HuH-7 (cell line): ENCODE results near the gene TNIP2.

Experiments used
- DNase-seq: peaks from one replicate; pipeline ENCODE4 v3.0.0; 2011; ENCODE audit warnings: low spot score

TNIP2 gene

DNA sequence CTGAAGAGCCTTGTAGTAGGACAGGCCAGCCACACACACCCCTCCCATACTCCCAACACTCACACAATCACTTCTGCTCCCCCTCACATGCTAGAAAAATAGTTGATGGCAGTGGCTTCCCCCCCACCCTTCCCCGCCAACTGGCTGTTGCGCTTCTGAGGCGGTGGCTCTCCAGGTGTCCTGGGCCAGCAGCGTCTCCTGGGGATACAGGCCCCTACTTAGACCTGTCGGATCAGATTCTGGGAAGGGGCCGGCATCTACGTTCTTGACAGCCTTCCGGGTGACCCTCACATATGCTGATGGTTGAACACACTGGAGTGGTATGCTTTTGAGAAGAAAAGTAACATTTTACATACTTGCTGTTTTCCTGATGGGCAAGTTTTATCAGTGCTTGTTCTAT, 39.9 kb downstream of the TNIP2 start:
- DNase-seq: no peak

DNA sequence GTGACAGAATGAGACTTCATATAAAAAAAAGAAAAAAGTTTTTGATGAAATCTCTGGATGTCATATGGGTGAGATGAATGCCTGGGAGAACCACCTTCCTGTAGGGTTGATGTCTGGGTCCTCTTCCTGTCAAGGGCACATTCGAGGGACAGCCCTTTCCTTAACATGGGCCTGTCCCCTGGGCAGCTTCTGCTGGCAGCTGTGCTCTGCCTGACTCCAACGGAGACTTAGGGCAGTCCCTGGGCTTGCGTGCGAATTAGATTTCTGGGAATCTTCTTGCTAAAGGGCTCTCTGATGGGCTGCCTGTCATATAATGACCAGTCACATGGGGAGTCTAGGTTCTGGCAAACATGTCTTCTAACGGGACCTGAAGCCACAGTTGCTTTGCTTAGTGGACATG, 40.7 kb downstream of the TNIP2 start:
- no peak for DNase-seq

DNA sequence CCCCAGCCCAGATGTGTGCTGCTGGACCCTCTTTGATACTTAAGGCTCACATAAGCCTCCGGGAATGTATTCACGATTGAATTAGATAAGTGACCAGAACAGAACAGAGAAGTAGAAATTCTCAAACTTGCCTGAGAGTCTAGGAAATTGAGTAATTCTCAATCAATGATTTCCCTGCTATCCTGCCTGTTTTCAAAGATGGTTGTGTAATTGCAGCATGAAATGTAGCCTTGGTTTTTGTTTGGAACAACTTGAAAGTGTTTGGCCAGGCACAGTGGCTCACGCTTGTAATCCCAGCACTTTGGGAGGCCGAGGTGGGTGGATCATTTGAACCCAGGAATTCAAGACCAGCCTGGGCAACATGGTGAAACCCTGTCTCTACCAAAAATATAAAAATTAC, 41.2 kb downstream of the TNIP2 start:
- DNase-seq: no peak

DNA sequence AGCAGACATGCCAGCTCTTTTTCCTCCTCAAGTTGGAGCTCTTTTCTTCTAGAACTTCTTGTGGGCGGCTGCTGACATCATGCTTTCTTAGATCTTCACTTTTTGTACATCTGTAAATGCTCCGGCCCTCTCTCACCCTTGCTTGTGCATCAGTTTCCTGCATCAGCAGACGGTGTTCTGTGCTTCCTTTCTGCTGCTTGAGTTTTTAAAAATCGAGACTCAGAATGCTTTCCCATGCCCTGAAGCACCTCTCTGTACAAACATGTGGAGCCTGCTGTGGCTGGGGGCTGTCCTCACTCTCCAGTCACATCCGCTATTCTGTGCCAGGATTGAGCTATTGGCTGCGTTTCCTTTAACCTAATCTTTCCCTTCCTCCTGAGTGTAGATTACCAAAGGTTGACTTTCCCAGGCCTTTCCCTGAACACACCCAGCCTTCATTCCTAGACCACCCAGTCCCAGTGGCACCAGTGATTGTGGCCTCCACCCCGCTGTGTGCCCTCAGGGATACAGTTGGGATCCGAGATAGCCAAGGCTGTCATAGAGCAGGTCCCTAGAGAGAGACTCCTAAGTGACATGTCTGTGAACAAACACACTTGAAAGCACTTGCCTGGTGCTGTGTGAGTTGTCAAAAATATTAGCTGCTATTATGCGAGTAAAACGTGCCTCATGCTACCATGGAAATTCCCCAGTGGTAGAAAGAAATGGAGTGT, 41.9 kb downstream of the TNIP2 start:
- no peak for DNase-seq

DNA sequence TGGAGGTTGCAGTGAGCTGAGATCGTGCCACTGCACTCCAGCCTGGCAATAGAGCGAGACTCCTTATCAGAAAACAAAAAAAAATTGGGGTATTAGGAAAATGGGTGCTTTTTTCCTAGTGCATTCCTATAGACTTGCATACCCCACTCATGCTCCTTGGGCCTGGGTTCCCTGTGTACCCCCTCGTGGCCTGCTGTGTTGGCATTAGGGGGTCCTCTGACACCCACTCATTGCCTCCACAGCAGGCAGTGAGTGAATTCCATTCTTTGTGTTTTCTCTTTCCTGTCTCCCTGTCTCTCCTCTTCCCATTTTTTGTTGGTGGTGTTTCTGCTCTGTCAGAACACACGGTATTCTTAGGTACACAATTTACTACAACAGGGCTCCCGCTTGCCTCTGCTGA, 42.8 kb downstream of the TNIP2 start:
- DNase-seq: no peak

DNA sequence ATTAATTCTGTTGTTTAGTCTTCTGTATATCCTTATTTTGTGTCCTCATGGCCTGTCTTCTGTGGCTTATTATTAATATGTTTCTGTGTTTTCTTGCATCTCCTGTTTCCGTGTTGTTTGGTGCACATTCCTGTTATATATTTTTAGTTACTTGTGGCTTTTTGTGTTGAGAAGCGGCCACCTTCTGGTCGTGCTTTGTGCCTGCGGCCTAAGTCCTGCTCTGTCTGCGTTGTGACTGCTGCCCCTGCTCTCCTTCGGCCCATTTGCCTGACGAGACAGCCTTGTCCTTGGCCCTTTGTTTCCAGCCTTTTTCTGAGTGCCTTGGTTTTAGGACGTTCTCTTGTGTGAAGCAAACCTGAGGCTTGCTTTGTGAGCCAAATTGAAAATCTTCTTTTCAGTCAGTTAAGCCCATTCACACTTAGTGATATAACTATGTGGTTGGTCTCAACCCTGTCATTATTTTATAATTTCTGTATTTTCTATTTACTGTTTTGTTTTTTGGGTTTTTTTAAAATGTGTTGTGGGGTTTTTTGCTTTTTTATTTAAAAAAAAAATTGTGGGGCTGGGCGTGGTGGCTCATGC, 43.8 kb downstream of the TNIP2 start:
- peak; percentile 31 for DNase-seq

DNA sequence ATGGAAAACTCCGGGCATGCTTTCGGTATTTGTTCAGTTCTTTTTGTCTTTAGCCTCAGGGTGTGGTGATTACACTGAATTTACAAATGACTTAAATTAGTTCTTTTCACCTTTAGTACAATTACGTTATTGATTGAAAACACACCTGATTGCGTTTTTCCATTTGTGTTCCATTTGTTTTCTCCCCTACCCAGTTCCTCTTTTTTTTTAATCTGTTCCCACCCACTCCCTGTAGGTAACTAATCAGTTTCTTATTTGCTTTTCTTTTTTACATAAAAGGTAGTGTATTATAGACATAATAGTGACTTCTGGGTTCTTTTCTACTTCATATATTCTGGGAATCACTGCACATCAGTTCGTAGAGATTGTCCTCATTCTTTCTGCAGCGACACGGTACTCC, 53.4 kb downstream of the TNIP2 start:
- DNase-seq: no peak

DNA sequence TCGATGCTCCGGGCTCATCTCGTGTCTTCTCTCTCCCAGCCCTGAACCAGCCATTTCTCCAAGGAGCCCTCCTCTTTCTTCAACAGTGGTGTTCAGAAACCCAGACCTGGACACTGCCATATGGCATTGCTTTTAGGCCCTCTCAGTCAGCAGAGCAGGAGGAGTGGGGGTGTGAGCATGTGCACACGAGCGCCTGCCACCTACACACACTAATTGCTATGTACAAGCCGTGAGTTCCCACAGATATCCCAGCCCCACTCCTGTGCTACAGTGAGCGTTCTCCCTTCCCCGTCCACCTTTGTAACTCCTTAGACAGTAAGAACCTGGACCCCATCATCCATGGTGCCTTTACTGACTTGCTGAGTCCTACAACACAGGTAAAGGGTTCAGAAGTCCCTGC, 53.8 kb downstream of the TNIP2 start:
- no peak for DNase-seq

DNA sequence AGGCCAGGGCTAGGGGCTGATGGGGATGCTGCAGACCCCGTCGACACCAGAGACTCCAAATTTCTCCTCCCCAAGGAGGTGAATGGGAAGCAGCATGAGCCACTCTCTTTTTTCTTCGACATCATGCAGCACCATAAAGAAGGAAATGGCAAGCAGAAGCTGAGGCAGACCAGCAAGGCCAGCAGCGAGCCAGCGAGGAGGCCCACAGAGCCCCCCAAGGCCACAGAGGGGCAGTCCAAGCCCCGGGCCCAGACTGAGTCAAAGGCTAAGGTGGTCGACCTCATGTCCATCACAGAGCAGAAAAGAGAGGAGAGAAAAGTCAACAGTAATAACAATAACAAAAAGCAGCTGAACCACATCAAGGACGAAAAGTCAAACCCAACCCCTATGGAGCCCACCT, 56.1 kb downstream of the TNIP2 start:
- no peak for DNase-seq

DNA sequence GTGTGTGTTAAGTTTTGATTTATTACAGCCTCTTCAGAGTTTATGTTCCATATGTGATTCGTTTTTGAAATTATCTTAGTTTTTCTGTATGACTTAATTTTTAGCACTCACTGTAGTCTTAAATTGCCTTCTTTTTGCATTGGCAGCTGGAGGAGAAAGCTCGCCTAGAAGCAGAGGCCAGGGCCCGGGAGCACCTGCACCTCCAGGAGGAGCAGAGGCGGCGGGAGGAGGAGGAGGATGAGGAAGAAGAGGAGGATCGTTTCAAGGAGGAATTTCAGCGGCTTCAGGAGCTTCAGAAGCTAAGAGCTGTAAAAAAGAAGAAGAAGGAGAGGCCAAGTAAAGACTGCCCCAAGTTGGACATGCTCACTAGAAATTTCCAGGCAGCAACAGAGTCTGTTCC, 56.6 kb downstream of the TNIP2 start:
- DNase-seq: no peak

DNA sequence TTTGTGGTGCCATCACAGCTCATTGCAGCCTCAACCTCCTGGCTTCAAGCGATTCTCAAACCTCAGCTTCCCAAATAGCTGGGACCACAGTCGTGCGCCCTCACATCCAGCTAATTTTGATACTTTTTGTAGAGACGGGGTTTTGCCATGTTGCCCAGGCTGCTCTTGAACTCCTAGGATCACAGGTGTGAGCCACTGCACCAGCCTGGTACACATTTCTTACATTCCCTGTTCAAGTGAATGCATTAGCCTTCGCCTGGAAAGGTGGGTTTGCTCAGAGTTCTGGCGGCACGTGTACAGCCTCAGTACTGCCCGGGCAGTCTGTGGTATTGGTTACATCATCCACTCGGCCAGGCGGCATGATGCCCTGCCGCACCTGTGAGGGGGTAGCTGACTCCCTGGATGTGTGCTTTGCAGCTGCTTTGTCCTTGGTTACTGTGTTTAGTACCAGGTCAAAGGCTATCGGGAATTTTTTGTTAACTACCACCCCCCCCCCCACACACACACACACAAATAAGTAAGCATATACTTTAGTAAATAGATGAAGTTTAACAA, 57.1 kb downstream of the TNIP2 start:
- DNase-seq: no peak

DNA sequence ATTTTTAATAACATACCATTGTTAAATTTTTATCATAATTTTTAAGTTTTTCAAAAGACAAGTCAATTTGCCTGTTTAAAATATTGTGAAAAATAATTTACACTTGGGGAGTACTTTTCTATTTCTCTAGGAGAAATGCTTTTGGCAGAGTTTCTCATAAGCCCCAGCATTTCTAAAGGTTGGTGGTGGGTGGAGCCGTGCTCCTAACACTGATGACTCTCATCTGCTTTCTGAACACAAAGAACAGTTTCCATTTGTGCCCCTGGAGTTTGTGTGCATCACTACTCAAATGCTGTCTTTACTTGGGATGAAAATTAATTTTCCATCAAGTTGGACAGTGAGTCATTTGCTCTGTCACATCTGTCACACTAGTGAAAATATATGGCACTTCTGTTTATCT, 57.6 kb downstream of the TNIP2 start:
- DNase-seq: no peak

DNA sequence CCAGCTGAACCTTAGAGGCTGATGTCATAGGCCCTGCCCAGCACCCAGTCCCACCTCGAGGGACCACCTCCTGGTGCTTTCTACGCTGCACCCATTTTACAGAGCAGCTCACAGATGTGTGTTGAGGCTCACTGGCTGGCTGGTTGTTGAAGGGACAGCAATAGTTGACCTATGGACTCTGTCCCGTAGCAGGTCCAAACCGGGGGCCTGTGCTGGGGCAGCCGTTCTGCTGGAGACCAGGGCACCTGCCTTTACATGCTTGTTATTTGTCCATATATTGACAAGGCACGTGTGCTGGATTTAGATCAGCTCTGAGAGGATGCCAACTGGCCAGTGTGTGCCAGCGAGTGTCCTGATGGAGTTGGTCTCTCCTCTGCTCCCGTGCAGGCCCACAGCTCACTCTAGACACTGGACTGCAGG, 58.1 kb downstream of the TNIP2 start:
- no peak for DNase-seq

DNA sequence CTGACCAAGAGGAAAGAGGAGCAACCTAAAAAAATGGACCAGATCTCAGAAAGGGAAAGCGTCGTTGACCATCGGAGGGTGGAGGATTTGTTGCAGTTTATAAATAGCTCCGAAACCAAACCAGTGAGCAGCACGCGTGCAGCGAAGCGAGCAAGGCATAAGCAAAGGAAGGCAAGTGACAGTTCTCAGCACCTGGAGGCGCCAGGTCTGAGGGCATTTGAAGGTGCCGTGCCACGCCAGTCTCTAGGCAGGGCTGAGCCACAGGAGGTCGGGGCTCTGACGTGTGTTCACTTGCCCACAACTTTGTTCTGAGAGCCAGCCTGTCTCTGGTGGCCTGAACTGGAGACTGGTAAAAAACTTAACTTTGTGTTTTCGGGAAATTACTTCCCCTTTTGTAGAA, 59.7 kb downstream of the TNIP2 start:
- no peak for DNase-seq

DNA sequence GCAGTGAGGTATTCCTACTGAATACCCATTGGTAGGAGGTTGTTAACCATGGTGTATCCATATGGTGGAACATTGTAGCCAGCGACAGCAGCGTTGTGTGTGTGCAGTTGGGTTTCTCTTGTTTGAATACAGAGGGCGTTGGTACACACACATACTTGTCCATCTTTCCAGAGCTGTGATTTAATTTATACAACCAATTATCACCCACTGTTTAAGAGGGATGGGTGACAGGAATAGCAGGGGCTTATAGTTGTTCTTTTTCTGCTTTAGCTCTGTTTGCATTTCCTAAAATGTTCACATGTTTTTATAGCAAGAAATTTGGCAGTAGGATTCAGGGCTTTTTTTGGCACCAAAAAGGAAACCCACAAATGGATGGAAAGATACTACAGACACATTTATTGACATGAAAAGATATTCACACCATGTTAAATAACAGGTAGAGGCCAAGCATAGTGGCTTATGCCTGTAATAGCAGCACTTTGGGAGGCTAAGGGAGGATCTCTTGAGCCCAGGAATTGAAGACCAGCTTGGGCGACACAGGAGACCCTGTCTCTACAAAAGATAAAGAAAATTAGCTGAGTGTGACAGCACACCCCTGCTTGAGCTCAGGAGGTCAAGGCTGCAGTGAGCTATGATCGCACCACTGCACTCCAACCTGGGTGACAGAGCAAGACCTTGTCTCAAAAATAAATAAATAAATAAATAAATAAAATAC, 60.6 kb downstream of the TNIP2 start:
- no peak for DNase-seq

DNA sequence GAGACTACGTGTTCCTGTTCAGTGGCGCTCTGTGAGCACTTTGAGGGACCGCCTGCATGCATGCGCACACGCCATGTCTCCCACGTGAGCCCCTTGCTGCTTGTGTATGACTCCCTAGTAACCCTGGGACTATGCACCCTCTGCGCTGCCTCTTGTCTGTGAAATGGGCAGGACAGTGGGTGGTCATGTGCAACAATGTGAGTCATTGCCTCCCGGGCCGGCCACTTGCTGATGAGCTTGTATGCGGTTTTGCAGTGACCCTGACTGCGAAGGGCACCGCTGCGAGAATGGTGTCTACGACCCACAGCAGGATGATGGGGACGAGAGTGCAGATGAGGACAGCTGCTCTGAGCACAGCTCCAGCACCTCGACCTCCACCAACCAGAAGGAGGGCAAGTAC, 61.4 kb downstream of the TNIP2 start:
- DNase-seq: no peak

DNA sequence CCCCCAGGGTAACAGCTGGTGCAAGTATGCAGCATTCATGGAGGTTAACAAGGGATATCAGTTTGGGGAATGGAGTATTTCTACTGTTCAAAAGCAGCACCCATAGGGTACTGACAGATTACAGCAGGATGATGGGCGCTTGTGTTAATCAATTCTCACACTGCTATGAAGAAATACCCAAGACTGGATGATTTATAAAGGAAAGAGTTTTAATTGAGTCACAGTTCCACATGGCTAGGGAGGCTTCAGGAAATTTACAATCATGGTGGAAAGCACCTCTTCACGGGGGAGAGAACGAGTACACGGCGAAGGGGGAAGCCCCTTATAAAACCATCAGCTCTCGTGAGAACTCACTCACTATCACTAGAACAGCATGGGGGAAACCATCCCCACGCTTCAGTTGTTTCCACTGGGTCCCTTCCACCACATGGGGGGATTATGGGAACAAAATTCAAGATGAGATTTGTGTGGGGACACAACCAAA, 64.1 kb downstream of the TNIP2 start:
- DNase-seq: no peak
